ENCODE results near the gene SFXN1. TPM values are rescaled to one million over a fixed set of nuclear protein-coding genes. Genes with fewer than 3 reads are reported as not detected.

SFXN1 gene
- total RNA-seq, 1 experiment from 2014 or later: 322 TPM

DNA sequence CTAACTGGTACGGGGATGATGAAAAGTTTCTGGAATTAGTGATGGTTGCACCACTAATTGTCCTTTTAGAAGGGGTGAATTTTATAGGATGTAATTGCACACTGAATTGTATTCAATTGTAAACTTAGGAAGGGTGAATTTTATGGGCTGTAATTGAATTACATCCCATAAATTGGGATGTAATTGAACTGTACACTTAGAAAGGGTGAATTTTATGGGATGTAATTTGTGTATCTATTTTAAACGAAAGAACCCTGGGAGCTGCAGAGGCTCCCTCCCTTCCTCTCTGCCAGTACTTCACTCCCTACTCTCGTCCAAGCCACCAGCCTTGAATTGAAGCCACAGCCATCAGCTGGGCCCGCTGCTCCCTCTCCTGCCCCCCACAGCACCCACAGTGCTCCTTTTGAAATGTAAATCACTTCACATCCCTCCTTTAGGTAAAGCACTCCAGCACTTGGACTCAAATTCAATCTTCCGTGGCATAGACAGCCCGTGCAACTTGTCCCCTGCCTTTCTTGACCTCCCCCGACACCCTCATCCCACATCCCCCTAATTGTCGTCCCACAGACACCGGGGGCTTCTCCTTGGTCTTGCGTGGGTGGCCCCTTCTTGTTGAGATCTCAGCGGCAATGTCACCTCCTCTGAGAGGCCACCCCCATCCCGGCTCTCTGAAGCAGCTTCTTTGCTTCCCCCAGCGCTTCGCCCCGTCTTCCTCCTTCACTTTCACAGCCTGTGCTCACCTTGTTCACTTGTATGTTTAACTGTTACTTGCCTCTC, 95.3 kb downstream of the SFXN1 start:
- DNase-seq (ENCODE audit: low spot score): no peak

DNA sequence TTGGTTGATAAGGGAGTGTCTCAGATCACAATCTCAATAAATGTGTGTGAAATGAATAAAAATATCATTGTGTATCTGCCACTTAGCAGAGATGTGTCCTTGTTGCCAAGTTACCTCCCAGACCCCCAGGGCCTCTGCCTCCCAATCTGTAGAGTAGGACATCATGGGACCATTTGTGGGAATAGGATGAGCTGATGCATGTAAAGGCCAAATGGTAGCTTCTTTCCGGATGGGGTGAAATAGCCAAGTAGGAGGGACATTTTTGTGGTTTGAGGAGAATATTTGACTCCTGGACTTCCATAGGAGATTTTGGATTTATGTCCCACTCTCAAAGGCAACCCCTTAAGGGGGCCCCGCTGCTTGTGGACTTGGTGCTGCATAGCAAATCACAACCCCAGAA, 96.9 kb downstream of the SFXN1 start:
- no peak for DNase-seq (ENCODE audit: low spot score)

DNA sequence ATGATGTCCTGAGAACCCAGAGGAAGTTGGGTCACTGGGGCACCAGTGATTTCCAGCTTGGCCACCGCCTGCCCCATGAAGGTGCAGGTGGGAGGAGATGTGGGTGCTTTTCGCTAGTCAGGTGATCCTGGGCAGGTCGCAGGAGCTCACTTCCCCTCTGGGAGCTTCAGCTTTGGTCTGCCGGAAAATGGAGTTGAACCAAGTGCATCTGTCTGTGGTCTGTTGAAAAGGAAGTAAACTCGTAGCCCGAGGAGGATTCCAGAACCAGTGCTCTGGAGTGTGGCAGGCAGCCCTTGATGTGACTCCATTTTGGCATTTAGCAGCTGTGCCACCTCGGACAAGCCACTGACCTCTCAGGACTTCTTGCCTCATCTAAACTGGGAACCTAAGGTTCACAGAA, 97.7 kb downstream of the SFXN1 start:
- DNase-seq (ENCODE audit: low spot score): no peak

DNA sequence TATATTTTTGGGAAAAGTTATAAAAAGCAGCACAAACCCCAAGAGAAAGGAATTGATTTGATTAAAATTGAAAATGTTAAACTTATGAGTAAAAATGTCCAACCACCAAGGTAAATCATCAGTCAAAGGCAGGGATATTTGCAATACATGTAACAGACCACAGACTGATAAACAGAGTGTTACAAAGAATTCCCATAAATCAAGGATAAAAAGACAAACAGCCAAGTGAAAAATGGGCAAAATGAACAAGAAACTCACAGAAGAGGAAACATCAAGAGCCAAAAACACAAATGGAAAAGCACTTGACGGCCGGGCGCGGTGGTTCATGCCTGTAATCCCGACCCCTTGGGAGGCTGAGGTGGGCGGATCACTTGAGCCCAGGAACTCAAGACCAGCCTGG, 98.2 kb downstream of the SFXN1 start:
- no peak for DNase-seq (ENCODE audit: low spot score)

Other genes with a start within 250 kb of the SFXN1 start
- 0.25 and 0.29 TPM in 2 replicates for gene DRD1, start 34.4 kb upstream of the SFXN1 start, total RNA-seq (2014; rRNA removed; shearing (Covaris generic))
- gene HRH2, start 179.5 kb downstream of the SFXN1 start, total RNA-seq (2014; rRNA removed; shearing (Covaris generic)): 0.18 and 0.54 TPM in 2 replicates